Lower lobe of right lung (tissue), 2 donors: Measurements from ENCODE around the gene SULF2. TPM values are rescaled to one million over a fixed set of nuclear protein-coding genes. Genes with fewer than 3 reads are reported as not detected.

ENCODE experiments used
- ATAC-seq, 2 donors: fragments of 200-7000 bp; cut with Tn5 transposase; one replicate each; pipeline ENCODE4 v1.9.1; 2020 to 2022; ENCODE audit warnings: mild to moderate bottlenecking in 2 of 2, moderate library complexity in 2 of 2
- DNase-seq: peaks from one replicate; pipeline ENCODE4 v3.0.0-alpha.2; 2020
- H3K27ac ChIP-seq: fragments of 200-600 bp; one replicate; pipeline ENCODE4 v1.8.0; 2022
- H3K27me3 ChIP-seq: fragments of 200-600 bp; one replicate; pipeline ENCODE4 v1.8.0; 2022; ENCODE audit warnings: low read depth
- H3K36me3 ChIP-seq: fragments of 200-600 bp; one replicate; pipeline ENCODE4 v1.8.0; 2022; ENCODE audit warnings: mild to moderate bottlenecking
- H3K4me1 ChIP-seq: fragments of 200-600 bp; one replicate; pipeline ENCODE4 v1.8.0; 2022
- H3K4me3 ChIP-seq: fragments of 200-600 bp; one replicate; pipeline ENCODE4 v1.8.0; 2022; ENCODE audit warnings: mild to moderate bottlenecking
- H3K9me3 ChIP-seq: fragments of 200-600 bp; one replicate; pipeline ENCODE4 v1.8.0; 2022
- intact Hi-C: fragments of 100-400 bp; cut with DNase I; formaldehyde crosslinking; loops from one replicate; pipeline ENCODE4 v1.11.0; 2022
- total RNA-seq: library from RNA; stranded (reverse); fragmentation: NEBNext Ultra II Directional; extraction: Animal tissue kit (Norgen Biotek cat#: 25700); gene quantifications from one replicate; pipeline ENCODE4 v1.2.1, GENCODE V29; 2021
- TF ChIP-seq, protein P1 (sequence below): fragments of 200-600 bp; IDR thresholded peaks from one replicate; pipeline ENCODE4 v1.8.0; 2022; ENCODE audit warnings: antibody characterized with exemption, mild to moderate bottlenecking
- donor health status: DM: no; HTN: yes; CAD: no; lungs with severe emphysema.

Gene SULF2
- total RNA-seq, 1 donor from 2014 or later: 34.6 TPM

DNA sequence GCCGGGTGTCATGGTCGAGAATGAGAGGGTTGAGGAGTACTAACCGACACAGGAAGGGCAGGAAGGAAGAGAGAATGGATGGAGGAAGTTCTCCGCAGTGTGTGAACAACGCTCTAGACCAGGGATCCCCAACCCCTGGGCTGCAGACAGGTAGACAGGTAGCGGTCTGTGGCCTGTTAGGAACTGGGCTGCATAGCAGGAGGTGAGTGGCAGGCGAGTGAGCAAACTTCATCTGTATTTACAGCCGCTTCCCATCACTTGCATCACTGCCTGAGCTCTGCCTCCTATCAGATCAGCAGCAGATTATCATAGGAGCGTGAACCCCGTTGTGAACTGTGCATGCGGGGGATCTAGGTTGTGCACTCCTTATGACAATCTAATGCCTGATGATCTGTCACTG is 62.0 kb downstream of the SULF2 start:
- no peak overlapping the region for H3K4me3 ChIP-seq
- no peak overlapping the region for H3K27ac ChIP-seq
- H3K36me3 ChIP-seq: no peaks in the 10 kb centered on the region
- ATAC-seq (no peak), DNase-seq (no peak)
- no peaks in the 10 kb centered on the region for H3K27me3 ChIP-seq
- intact Hi-C loops: no loop called here
- peaks cover 25% of the 10 kb centered on the region for H3K4me1 ChIP-seq
- H3K9me3 ChIP-seq: no peaks in the 10 kb centered on the region
- TF ChIP-seq, protein P1, sequence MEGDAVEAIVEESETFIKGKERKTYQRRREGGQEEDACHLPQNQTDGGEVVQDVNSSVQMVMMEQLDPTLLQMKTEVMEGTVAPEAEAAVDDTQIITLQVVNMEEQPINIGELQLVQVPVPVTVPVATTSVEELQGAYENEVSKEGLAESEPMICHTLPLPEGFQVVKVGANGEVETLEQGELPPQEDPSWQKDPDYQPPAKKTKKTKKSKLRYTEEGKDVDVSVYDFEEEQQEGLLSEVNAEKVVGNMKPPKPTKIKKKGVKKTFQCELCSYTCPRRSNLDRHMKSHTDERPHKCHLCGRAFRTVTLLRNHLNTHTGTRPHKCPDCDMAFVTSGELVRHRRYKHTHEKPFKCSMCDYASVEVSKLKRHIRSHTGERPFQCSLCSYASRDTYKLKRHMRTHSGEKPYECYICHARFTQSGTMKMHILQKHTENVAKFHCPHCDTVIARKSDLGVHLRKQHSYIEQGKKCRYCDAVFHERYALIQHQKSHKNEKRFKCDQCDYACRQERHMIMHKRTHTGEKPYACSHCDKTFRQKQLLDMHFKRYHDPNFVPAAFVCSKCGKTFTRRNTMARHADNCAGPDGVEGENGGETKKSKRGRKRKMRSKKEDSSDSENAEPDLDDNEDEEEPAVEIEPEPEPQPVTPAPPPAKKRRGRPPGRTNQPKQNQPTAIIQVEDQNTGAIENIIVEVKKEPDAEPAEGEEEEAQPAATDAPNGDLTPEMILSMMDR: no peak

DNA sequence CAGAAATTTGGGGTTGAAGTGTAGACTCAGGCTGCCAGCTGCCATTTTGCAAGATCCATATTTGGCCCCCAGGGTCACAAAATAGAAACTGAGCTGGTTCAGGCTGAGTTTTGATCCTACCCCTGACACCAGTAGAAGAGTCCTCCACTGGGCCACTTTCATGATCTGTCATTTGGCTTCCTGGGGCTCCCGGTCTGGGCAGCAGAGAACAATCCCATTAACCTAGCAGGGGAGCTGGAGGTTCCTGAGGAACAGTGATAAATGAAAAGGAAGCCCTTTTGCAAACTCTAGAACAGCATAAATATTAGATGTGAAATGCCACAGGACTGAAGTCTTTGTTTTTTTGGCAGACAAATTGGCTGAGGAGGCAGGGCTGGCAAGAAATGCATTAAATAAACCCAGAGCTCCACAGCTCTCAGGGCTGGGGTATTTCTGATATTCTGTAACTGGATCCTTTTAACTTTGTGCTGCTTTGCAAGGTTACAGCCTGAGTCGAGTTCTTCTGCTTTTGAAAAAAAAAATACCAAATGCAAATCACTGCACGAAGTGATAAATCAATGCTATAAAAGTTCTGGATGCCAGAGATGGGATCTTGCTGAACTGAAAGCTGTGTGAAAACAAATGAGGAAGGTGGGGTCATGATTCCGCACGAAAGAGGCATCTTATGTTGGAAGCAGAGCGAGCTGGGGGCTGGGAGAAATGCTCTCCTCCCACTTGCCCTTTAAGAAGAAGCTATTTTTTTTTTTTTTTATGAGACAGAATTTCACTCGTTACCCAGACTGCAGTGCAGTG is 64.4 kb downstream of the SULF2 start:
- ATAC-seq (no peak), DNase-seq (no peak)
- Histone ChIP-seq H3K4me3 (no peak overlapping the region), H3K9me3 (no peaks in the 10 kb centered on the region), H3K27ac (no peak overlapping the region), H3K27me3 (no peaks in the 10 kb centered on the region), H3K4me1 (peaks cover 9% of the 10 kb centered on the region), H3K36me3 (no peaks in the 10 kb centered on the region)
- intact Hi-C loops: no loop called here
- TF ChIP-seq, protein P1: no peak

DNA sequence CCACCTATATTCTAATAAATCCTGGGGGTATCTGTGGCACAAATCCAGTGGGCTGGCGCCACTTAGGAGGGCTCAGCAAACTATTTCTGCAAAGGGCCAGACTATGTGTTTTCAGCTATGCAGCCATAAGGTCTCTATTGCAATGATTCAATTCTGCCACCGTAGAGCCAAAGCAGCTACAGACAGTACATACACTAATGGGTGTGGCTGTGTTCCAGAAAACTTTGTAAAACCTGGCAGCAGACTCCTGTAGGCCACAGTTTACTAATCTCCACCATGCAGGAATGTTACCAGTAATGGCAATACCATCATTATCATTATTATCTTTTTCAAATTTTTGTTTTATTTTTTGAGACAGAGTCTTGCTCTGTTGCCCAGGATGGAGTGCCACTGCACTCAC is 65.7 kb downstream of the SULF2 start:
- Histone ChIP-seq H3K4me1 (peaks cover 9% of the 10 kb centered on the region), H3K27ac (no peak overlapping the region), H3K36me3 (no peaks in the 10 kb centered on the region), H3K27me3 (no peaks in the 10 kb centered on the region), H3K9me3 (no peaks in the 10 kb centered on the region), H3K4me3 (no peak overlapping the region)
- ATAC-seq: no peak
- DNase-seq: no peak
- intact Hi-C loops: no loop called here
- TF ChIP-seq, protein P1: no peak

DNA sequence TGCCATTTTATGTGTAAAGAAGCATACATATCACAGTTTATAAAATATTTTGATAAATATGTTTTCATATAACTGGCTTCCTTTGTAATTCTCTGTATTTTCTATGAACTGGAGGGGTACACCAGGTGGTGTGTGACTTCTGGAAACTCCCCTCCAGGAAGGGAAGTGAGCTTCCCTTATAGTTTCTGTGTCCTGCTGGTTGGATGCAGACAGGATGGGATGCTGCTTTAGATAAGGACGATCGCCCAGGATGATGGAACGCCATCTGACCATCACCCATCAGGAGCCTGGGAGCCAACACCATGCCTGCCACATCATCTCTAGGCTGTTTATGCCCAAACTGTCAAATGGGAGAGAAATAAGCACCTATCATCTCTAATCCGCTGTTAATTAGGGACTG is 66.1 kb downstream of the SULF2 start:
- TF ChIP-seq, protein P1: no peak
- intact Hi-C loops: no loop called here
- ATAC-seq: no peak

DNA sequence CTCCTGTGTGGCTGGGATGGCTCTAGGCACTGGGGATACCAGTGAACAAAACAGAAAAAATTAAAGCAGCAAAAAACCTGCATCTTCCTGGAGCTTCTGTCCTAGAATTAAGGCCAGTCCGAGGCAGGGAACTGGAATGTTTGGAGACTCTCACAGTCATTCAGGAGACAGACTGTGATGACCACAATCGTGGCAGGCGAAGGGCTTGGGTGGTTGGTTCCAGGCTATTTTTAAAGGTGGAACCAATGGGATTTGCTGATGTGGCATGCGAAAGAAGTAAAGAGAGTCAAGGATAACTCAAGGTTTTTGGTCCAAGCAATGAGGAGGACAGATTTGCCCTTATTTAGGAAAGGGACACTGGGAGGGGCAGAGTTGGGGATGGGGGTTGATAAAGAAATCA is 66.9 kb downstream of the SULF2 start:
- peaks cover 9% of the 10 kb centered on the region for H3K4me1 ChIP-seq
- ATAC-seq (no peak), DNase-seq (no peak)
- TF ChIP-seq, protein P1: no peak
- no peak overlapping the region for H3K4me3 ChIP-seq
- no peaks in the 10 kb centered on the region for H3K27me3 ChIP-seq
- H3K36me3 ChIP-seq: no peaks in the 10 kb centered on the region
- intact Hi-C loops: no loop called here
- no peak overlapping the region for H3K27ac ChIP-seq
- no peaks in the 10 kb centered on the region for H3K9me3 ChIP-seq

More for the DNA sequence above, 66.1 kb downstream of the SULF2 start:
- no peak overlapping the region for H3K4me3 ChIP-seq
- H3K9me3 ChIP-seq: no peaks in the 10 kb centered on the region
- peaks cover 9% of the 10 kb centered on the region for H3K4me1 ChIP-seq
- no peak for DNase-seq
- H3K27me3 ChIP-seq: no peaks in the 10 kb centered on the region
- H3K27ac ChIP-seq: no peak overlapping the region
- H3K36me3 ChIP-seq: no peaks in the 10 kb centered on the region
